ENCODE measurements around the gene TMTC1.

Gene TMTC1

GRCh38 chr12:29692237-29692636 lies 91.5 kb downstream of the TMTC1 start:
- no peak for ATAC-seq
- TF ChIP-seq ZNF70 (CRISPR knock-in tag; IDR thresholded peaks at IDR 0.05) (no peak), TCF4 (CRISPR knock-in tag; IDR thresholded peaks at IDR 0.05; ENCODE audit: borderline replicate concordance) (no peak), ZNF565 (CRISPR knock-in tag; conservative IDR thresholded peaks at IDR 0.05; ENCODE audit: low read depth) (no peak), ZFP3 (CRISPR knock-in tag; IDR thresholded peaks at IDR 0.05) (no peak), CREB5 (CRISPR knock-in tag; IDR thresholded peaks at IDR 0.05; ENCODE audit: low read depth) (no peak), RARB (CRISPR knock-in tag; IDR thresholded peaks at IDR 0.05) (no peak), OSR1 (CRISPR knock-in tag; IDR thresholded peaks at IDR 0.05) (no peak), GLIS3 (CRISPR knock-in tag; IDR thresholded peaks at IDR 0.05) (no peak), ZC3H10 (CRISPR knock-in tag; IDR thresholded peaks at IDR 0.05) (no peak), ZNF8 (CRISPR knock-in tag; IDR thresholded peaks at IDR 0.05) (no peak), TOX (CRISPR knock-in tag; IDR thresholded peaks at IDR 0.05; ENCODE audit: borderline replicate concordance) (no peak), BACH2 (CRISPR knock-in tag; IDR thresholded peaks at IDR 0.05; ENCODE audit: borderline replicate concordance) (no peak), SNAI2 (CRISPR knock-in tag; IDR thresholded peaks at IDR 0.05) (no peak), CSRNP3 (CRISPR knock-in tag; IDR thresholded peaks at IDR 0.05) (no peak), PPARA (CRISPR knock-in tag; IDR thresholded peaks at IDR 0.05; ENCODE audit: borderline replicate concordance) (no peak)

- no peak for ATAC-seq
- TF ChIP-seq OSR1 (CRISPR knock-in tag; IDR thresholded peaks at IDR 0.05): no peak
- TF ChIP-seq POU6F1 (CRISPR knock-in tag; IDR thresholded peaks at IDR 0.05; ENCODE audit: borderline replicate concordance, low read depth): no peak
- no peak for TF ChIP-seq ARNTL (CRISPR knock-in tag; IDR thresholded peaks at IDR 0.05; ENCODE audit: borderline replicate concordance, low read depth)
- no peak for TF ChIP-seq ZC3H10 (CRISPR knock-in tag; IDR thresholded peaks at IDR 0.05)
- TF ChIP-seq BACH2 (CRISPR knock-in tag; IDR thresholded peaks at IDR 0.05; ENCODE audit: borderline replicate concordance): no peak
- TF ChIP-seq SNAI2 (CRISPR knock-in tag; IDR thresholded peaks at IDR 0.05): no peak
- no peak for TF ChIP-seq RARB (CRISPR knock-in tag; IDR thresholded peaks at IDR 0.05)
- TF ChIP-seq, protein P1, sequence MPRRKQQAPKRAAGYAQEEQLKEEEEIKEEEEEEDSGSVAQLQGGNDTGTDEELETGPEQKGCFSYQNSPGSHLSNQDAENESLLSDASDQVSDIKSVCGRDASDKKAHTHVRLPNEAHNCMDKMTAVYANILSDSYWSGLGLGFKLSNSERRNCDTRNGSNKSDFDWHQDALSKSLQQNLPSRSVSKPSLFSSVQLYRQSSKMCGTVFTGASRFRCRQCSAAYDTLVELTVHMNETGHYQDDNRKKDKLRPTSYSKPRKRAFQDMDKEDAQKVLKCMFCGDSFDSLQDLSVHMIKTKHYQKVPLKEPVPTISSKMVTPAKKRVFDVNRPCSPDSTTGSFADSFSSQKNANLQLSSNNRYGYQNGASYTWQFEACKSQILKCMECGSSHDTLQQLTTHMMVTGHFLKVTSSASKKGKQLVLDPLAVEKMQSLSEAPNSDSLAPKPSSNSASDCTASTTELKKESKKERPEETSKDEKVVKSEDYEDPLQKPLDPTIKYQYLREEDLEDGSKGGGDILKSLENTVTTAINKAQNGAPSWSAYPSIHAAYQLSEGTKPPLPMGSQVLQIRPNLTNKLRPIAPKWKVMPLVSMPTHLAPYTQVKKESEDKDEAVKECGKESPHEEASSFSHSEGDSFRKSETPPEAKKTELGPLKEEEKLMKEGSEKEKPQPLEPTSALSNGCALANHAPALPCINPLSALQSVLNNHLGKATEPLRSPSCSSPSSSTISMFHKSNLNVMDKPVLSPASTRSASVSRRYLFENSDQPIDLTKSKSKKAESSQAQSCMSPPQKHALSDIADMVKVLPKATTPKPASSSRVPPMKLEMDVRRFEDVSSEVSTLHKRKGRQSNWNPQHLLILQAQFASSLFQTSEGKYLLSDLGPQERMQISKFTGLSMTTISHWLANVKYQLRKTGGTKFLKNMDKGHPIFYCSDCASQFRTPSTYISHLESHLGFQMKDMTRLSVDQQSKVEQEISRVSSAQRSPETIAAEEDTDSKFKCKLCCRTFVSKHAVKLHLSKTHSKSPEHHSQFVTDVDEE (CRISPR knock-in tag; IDR thresholded peaks at IDR 0.05): no peak
- no peak for TF ChIP-seq ZNF70 (CRISPR knock-in tag; IDR thresholded peaks at IDR 0.05)
- no peak for TF ChIP-seq ZFP30 (CRISPR knock-in tag; IDR thresholded peaks at IDR 0.05)
- TF ChIP-seq PATZ1 (CRISPR knock-in tag; IDR thresholded peaks at IDR 0.05; ENCODE audit: borderline replicate concordance): no peak
- no peak for TF ChIP-seq CREB5 (CRISPR knock-in tag; IDR thresholded peaks at IDR 0.05; ENCODE audit: low read depth)
- TF ChIP-seq TOX (CRISPR knock-in tag; IDR thresholded peaks at IDR 0.05; ENCODE audit: borderline replicate concordance): no peak
- TF ChIP-seq ZNF565 (CRISPR knock-in tag; conservative IDR thresholded peaks at IDR 0.05; ENCODE audit: low read depth): no peak
Measured at GRCh38 chr12:29691161-29691854, 92.4 kb downstream of the TMTC1 start.
